A549 (cell line): ENCODE measurements around the gene SHOC1.

Experiments
- CEBPB ChIP-seq, 2 experiments: fragments of >200 bp in 1 of 2; sonication (Bioruptor Twin) in 1 of 2; formaldehyde crosslinking in 1 of 2; IDR thresholded peaks; 2 replicates each; pipeline ENCODE4 v1.6.1; 2012 to 2016
- CHD2 ChIP-seq: fragments of 150-350 bp; IDR thresholded peaks from 2 replicates; pipeline ENCODE4 v1.6.1; 2014; ENCODE audit warnings: low read length; ENCODE audit not compliant: partially characterized antibody
- E2F6 ChIP-seq: IDR thresholded peaks from 2 replicates; pipeline ENCODE4 v1.6.1; 2012; ENCODE audit warnings: low read depth, borderline replicate concordance
- EP300 ChIP-seq, 2 experiments: fragments of >200 bp; sonication (Bioruptor Twin); formaldehyde crosslinking; IDR thresholded peaks; 2 replicates in 1 of 2; 3 replicates in 1 of 2; pipeline ENCODE4 v1.6.1; 2016 to 2017
- ESRRA ChIP-seq: fragments of 150-350 bp; IDR thresholded peaks from 2 replicates; pipeline ENCODE4 v1.6.1; 2014; ENCODE audit warnings: mild to moderate bottlenecking, low read length, borderline replicate concordance
- KDM5A ChIP-seq: fragments of 200-600 bp; sonication (generic); IDR thresholded peaks from 2 replicates; pipeline ENCODE4 v1.6.1; 2016; ENCODE audit warnings: antibody characterized with exemption, mild to moderate bottlenecking
- MAFK ChIP-seq: fragments of 450-650 bp; IDR thresholded peaks from 2 replicates; pipeline ENCODE4 v1.6.1; 2014; ENCODE audit not compliant: partially characterized antibody
- NPAS2 ChIP-seq: fragments of 250-450 bp; sonication (Bioruptor Pico); IDR thresholded peaks from 2 replicates; pipeline ENCODE4 v1.8.0; 2022; ENCODE audit warnings: mild to moderate bottlenecking, moderate library complexity, borderline replicate concordance
- POLR2A ChIP-seq: IDR thresholded peaks from 2 replicates; pipeline ENCODE4 v1.6.1; 2012; ENCODE audit warnings: mild to moderate bottlenecking, low read length
- SMC3 ChIP-seq: fragments of >200 bp; sonication (Bioruptor Twin); formaldehyde crosslinking; IDR thresholded peaks from 3 replicates; pipeline ENCODE4 v1.6.1; 2018; ENCODE audit warnings: inconsistent platforms
- ZFP36 ChIP-seq: fragments of 450-650 bp; IDR thresholded peaks from 2 replicates; pipeline ENCODE4 v1.6.1; 2014; ENCODE audit warnings: borderline replicate concordance; ENCODE audit not compliant: partially characterized antibody
- TF ChIP-seq, protein P1 (sequence below): fragments of >200 bp; sonication (Bioruptor Twin); formaldehyde crosslinking; IDR thresholded peaks from 3 replicates; pipeline ENCODE4 v1.5.1; 2016
- TF ChIP-seq, protein P2 (sequence below): IDR thresholded peaks from 2 replicates; pipeline ENCODE4 v1.6.1; 2012

DNA sequence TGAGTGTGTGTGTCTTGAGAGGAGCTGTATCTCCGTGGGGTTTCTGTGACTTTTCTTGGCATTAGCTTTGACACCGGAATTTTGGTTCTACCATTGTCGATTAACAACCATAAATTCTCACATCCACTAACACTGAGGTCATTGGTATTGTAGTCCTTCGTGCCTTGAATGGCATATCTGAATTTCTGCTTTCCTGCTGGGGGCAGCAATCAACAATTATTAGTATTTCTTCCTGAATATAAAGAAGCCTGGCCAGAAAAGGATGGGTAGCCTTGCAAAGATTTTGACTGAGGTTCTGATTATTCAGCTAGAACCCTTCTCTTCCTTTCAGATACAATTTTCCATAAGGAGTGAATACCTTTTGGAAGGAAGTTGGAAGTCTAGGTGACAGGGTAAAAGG lies 33.5 kb upstream of the SHOC1 start:
- TF ChIP-seq POLR2A (no peak), EP300 (IDR thresholded peaks at IDR 0.05) (no peak), NPAS2 (CRISPR knock-in tag) (no peak), ZFP36 (no peak), E2F6 (no peak), MAFK (no peak), KDM5A (no peak), CEBPB (IDR thresholded peaks at IDR 0.05) (no peak), ESRRA (no peak), CHD2 (no peak), SMC3 (peak; percentile 44; the same call in 2 of the 3 replicates)
- TF ChIP-seq, protein P1, sequence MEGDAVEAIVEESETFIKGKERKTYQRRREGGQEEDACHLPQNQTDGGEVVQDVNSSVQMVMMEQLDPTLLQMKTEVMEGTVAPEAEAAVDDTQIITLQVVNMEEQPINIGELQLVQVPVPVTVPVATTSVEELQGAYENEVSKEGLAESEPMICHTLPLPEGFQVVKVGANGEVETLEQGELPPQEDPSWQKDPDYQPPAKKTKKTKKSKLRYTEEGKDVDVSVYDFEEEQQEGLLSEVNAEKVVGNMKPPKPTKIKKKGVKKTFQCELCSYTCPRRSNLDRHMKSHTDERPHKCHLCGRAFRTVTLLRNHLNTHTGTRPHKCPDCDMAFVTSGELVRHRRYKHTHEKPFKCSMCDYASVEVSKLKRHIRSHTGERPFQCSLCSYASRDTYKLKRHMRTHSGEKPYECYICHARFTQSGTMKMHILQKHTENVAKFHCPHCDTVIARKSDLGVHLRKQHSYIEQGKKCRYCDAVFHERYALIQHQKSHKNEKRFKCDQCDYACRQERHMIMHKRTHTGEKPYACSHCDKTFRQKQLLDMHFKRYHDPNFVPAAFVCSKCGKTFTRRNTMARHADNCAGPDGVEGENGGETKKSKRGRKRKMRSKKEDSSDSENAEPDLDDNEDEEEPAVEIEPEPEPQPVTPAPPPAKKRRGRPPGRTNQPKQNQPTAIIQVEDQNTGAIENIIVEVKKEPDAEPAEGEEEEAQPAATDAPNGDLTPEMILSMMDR, result no peak
- TF ChIP-seq, protein P2, sequence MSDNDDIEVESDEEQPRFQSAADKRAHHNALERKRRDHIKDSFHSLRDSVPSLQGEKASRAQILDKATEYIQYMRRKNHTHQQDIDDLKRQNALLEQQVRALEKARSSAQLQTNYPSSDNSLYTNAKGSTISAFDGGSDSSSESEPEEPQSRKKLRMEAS, result no peak
